Transverse colon (tissue), 4 donors: Measurements from ENCODE around the gene TRPM2. TPM values are rescaled to one million over a fixed set of nuclear protein-coding genes. Genes with fewer than 3 reads are reported as not detected.
A peak's percentile ranks its signal among the peaks of the same experiment; 100 is the strongest.

Experiments
- DNase-seq: peaks from one replicate; pipeline ENCODE4 v3.0.0-alpha.2; 2019
- H3K27ac ChIP-seq, 4 donors: fragments of 200-600 bp; sonication (generic); 2 replicates each; pipeline ENCODE4 v1.5.1; 2016 to 2018; ENCODE audit warnings: inconsistent platforms in 4 of 4
- H3K27me3 ChIP-seq: fragments of 200-600 bp; sonication (generic); 2 replicates; pipeline ENCODE4 v1.5.1; 2017; ENCODE audit warnings: inconsistent platforms
- H3K36me3 ChIP-seq, 4 donors: fragments of 200-600 bp; sonication (generic); 2 replicates each; pipeline ENCODE4 v1.5.1; 2017 to 2019; ENCODE audit warnings: inconsistent platforms in 4 of 4
- H3K4me1 ChIP-seq, 4 donors: fragments of 200-600 bp; sonication (generic); 2 replicates each; pipeline ENCODE4 v1.5.1; 2017 to 2020; ENCODE audit warnings: inconsistent platforms in 4 of 4
- H3K4me3 ChIP-seq, 4 donors: fragments of 200-600 bp; sonication (generic); 1 replicate in 1 of 4; 2 replicates in 3 of 4; pipeline versions ENCODE4 v1.5.1 to v1.6.1; 2017 to 2019; ENCODE audit warnings: inconsistent platforms in 4 of 4
- H3K9me3 ChIP-seq, 2 donors: fragments of 200-600 bp; sonication (generic); 2 replicates each; pipeline ENCODE4 v1.5.1; 2017 to 2019; ENCODE audit warnings: inconsistent platforms in 2 of 2
- CTCF ChIP-seq, 5 experiments: fragments of 200-600 bp in 3 of 5; fragments of 450-650 bp in 2 of 5; sonication (generic) in 3 of 5; IDR thresholded peaks; 1 replicate in 2 of 5; 2 replicates in 3 of 5; pipeline ENCODE4 v1.5.1; 2016 to 2017; ENCODE audit warnings: antibody characterized with exemption in 5 of 5, inconsistent platforms in 3 of 5, mild to moderate bottlenecking in 2 of 5, moderate library complexity in 1 of 5
- EP300 ChIP-seq: sonication (generic); formaldehyde crosslinking; IDR thresholded peaks from one replicate; pipeline ENCODE4 v1.6.1; 2017; ENCODE audit warnings: antibody characterized with exemption, low read depth
- POLR2A ChIP-seq: fragments of 450-650 bp; IDR thresholded peaks from one replicate; pipeline ENCODE4 v1.6.1; 2016; ENCODE audit warnings: antibody characterized with exemption, mild to moderate bottlenecking, moderate library complexity
- POLR2AphosphoS5 ChIP-seq, 3 donors: sonication (generic); formaldehyde crosslinking; IDR thresholded peaks; one replicate each; pipeline ENCODE4 v1.6.1; 2016; ENCODE audit warnings: antibody characterized with exemption in 3 of 3
- WGBS, 2 donors: methylation state at CpG; one replicate each; pipeline ENCODE4 v1.1.5; 2018; ENCODE audit warnings: low coverage in 1 of 2; 5-methylcytosine and 5-hydroxymethylcytosine counted together
- in situ Hi-C, 4 donors: fragments of 200-750 bp; cut with MboI; loops; one replicate each; pipeline versions ENCODE4 v1.15.0 to v1.15.1; 2017; ENCODE audit warnings: low sequenced_read_pairs in 3 of 4, low pct_ligation_motif_present in 1 of 4, low pct_unique_long_range_greater_than_20kb in 1 of 4
- intact Hi-C: fragments of 100-400 bp; cut with DNase I; formaldehyde crosslinking; loops from one replicate; pipeline ENCODE4 v1.15.1; 2023; ENCODE audit warnings: low total_unique reads
- total RNA-seq, 4 donors: library from RNA; depleted of rRNA; stranded (reverse); fragments of >200 nt; gene quantifications; one replicate each; pipeline ENCODE4 v1.1.0, GENCODE V29; 2016

Gene TRPM2
- total RNA-seq, 4 donors from 2014 or later: 2.3 to 2.9 (median 2.6) TPM; not detected in 1

DNA sequence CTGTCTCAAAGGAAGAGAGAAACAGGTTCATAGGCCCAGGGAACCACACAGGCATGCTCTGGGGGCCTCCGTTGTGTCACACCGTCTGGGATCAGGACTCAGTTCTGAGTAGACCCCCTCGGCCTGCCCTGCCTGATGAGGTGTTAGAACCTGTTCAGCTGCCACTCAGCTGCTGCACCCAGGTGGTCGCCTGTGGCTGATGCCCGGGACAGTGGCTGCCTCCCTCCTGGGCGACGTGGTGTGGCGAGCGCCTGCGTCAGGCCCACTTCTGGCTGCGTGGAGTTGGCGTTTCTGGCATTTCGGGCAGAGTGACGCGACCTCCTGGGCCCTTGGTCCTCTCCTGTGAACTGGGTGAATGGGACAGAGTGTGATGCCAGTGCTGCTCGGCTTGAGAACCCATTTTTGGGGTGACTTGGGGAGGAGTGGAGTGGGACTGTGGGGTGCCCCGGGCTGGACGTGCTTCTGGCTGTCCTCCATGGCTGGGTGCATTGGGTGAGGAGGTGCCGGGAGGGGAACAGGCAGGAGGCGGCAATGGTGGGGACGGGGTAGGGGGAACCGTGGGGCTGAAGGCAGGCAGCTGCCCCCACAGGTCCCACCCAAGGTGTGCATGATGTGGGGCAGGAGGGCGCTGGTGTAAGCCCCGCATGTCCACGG lies 25.1 kb upstream of the TRPM2 start:
- no peaks in the 10 kb centered on the region for H3K4me1 ChIP-seq
- intact Hi-C loops (no loop called here), in situ Hi-C loops (no loop called here)
- H3K9me3 ChIP-seq: no peaks in the 10 kb centered on the region
- 20 to 75% methylated on average over 1 to 23 of the region's 25 CpGs for WGBS, 2 donors
- H3K4me3 ChIP-seq: no peak overlapping the region
- DNase-seq: no peak
- peaks cover 0 to 14% (median 0%) of the 10 kb centered on the region in 4 donors for H3K36me3 ChIP-seq
- H3K27ac ChIP-seq: no peak overlapping the region
- TF ChIP-seq POLR2AphosphoS5 (IDR thresholded peaks at IDR 0.05) (no peak), POLR2A (no peak), EP300 (no peak), CTCF (IDR thresholded peaks at IDR 0.05) (no peak)
- no peaks in the 10 kb centered on the region for H3K27me3 ChIP-seq

DNA sequence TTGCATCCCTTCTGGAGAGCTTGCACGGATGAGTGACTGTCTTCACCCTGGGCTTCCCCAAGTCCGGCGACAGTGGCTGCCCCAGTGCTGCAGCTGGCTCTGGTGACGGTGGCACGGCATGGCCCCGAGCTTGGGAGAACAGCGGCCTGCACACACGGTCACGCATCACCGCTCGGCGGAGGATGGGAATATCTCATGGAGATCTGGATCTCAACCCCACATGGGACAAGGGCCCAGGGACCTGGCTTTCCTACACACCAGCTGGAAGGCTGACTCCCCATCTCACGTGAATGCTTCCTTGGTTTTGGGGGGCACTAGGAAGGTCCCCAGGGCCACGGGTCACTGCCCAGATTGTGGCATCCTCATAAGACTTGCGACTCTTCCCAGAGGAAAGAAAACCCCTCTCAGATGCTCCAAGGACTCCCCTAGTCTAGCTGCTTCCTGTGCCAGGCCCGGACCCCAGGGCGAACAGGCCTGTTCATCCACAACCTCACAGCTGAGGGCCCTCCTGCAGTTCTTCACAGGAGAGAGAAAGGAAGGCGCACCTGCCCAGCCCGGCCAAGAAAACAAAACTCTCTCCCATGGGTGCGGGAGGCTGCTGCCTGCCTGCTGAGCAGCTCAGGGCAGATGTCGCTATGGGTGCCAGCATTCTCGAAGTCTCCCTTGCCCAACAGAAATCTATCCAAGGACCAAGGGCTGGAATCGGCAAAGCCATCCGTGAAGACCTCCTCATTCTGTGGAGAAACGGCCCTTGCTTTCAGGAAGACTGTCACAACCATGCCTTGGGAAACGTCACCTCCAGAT lies 24.1 kb upstream of the TRPM2 start:
- Histone ChIP-seq H3K27ac (no peak overlapping the region), H3K36me3 (peaks cover 0 to 7% (median 0%) of the 10 kb centered on the region in 4 donors), H3K4me1 (no peaks in the 10 kb centered on the region), H3K27me3 (no peaks in the 10 kb centered on the region), H3K4me3 (no peak overlapping the region), H3K9me3 (no peaks in the 10 kb centered on the region)
- peak in 1 of 3 donors; percentile 31 for TF ChIP-seq POLR2AphosphoS5 (IDR thresholded peaks at IDR 0.05)
- peak; percentile 29 for TF ChIP-seq POLR2A
- TF ChIP-seq EP300: no peak
- no peak for TF ChIP-seq CTCF (IDR thresholded peaks at IDR 0.05)
- in situ Hi-C loops: no loop called here
- DNase-seq: no peak
- WGBS, 2 donors: 60% methylated on average over 26 of the region's 26 CpGs; no CpG with 5 or more reads in 1 of the 2 donors
- intact Hi-C loops: no loop called here

DNA sequence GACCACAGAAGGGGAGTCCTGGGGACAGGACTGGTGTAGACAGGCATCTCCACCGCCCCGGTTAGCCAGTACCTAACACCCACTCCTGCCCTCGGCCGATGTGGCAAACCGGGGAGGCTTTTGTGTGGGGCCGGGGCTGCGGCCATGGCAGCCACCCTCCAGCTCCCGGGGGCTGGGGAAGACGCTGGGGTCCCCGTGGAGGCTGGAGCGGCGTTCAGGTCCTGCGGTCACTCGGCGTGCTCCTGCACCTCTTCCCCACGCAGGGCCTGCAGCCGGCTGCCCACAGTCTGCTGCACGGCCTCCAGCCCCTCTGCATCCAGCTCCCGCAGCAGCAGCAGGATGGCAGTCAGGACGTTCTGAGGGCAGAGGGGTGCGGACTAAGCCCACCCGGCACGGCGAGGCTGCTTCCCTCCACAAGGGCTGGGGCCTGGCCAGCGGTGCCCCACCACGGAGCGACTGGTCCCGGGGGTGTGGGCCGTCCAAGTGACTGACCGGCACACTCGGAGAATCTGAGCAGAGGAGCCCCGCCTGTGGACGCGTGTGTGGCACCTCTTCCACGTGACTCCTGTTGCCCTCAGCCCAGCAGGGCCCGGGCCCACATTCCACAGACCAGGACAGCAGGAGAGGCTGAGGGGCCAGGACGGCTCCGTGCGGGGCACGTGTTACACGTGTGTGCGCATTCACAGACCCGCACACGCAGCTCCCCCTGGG lies 23.3 kb upstream of the TRPM2 start:
- WGBS, 2 donors: 74% methylated on average over 25 of the region's 44 CpGs; no CpG with 5 or more reads in 1 of the 2 donors
- intact Hi-C loops (loop anchor here (10.0 kb wide), 1 partner anchor 125 kb away; the partner anchor contains the start of gene LRRC3), in situ Hi-C loops (no loop called here)
- Histone ChIP-seq H3K4me1 (no peaks in the 10 kb centered on the region), H3K36me3 (peaks cover 0 to under 1% (median 0%) of the 10 kb centered on the region in 4 donors), H3K9me3 (no peaks in the 10 kb centered on the region), H3K4me3 (no peak overlapping the region), H3K27ac (no peak overlapping the region), H3K27me3 (no peaks in the 10 kb centered on the region)
- no peak for DNase-seq
- TF ChIP-seq POLR2A (peak; percentile 14), CTCF (IDR thresholded peaks at IDR 0.05) (no peak), POLR2AphosphoS5 (IDR thresholded peaks at IDR 0.05) (peak in 1 of 3 donors; percentile 18)

- in situ Hi-C loops: no loop called here
- Histone ChIP-seq H3K27ac (no peak overlapping the region), H3K9me3 (no peaks in the 10 kb centered on the region), H3K4me1 (no peaks in the 10 kb centered on the region), H3K27me3 (no peaks in the 10 kb centered on the region), H3K4me3 (no peak overlapping the region), H3K36me3 (peaks cover 0 to 4% (median 0%) of the 10 kb centered on the region in 4 donors)
- WGBS, 2 donors: 87% methylated on average over 17 of the region's 18 CpGs; no CpG with 5 or more reads in 1 of the 2 donors
- intact Hi-C loops: loop anchor here (10.0 kb wide), 1 partner anchor 124 kb away; the partner anchor contains the start of gene LRRC3
- no peak for DNase-seq
- TF ChIP-seq EP300: no peak
- no peak for TF ChIP-seq POLR2AphosphoS5 (IDR thresholded peaks at IDR 0.05)
- no peak for TF ChIP-seq POLR2A
- no peak for TF ChIP-seq CTCF (IDR thresholded peaks at IDR 0.05)
Measured at GRCh38 chr21:44330698-44331097, 22.7 kb upstream of the TRPM2 start.
